HG03039 (cell line): ENCODE results near the gene POLR1C.
"Not testable (repeated sequence)": the region's sequence is repeated elsewhere in the genome, so short reads cannot be mapped to it uniquely, and the experiment has no call there.

Experiments used
- ATAC-seq: cut with Tn5 transposase; IDR thresholded peaks from one replicate; pipeline ENCODE4 v1.9.1; 2021; ENCODE audit warnings: mild to moderate bottlenecking, moderate library complexity; ENCODE audit not compliant: unreplicated experiment

POLR1C gene

GRCh38 chr6:43509142-43509983, 7.5 kb upstream of the POLR1C start:
- ATAC-seq = peak; percentile 11

GRCh38 chr6:43509984-43510826, 6.7 kb upstream of the POLR1C start, which contains the start of gene LRRC73:
TSS of gene LRRC73 (minus strand) at chr6:43510346. CDS start at chr6:43509785, 561 bp downstream.
- ATAC-seq = peak; percentile 42

GRCh38 chr6:43510827-43511163, 6.1 kb upstream of the POLR1C start:
- ATAC-seq = no peak

GRCh38 chr6:43511824-43512415, 5.0 kb upstream of the POLR1C start:
- no peak for ATAC-seq

DNA sequence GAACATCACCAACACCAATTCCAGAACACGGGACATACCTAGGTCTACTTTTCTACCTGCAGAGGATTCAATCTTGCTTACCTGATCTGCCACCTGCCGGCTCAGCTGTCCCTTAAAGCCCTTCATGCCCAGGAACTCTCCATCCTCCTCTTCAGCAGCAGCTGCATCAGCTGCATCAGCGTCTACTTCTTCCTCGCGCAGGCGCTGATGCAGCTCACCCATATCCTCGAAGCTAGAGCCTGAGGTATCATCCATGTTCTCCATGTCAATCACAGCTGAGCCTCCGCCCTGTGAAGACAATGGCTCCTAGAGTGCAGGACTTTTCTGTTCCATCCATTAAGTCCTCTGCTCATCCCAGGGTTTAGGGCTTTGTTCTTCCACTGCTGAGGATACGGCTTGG, 1.1 kb upstream of the POLR1C start:
- no peak for ATAC-seq

DNA sequence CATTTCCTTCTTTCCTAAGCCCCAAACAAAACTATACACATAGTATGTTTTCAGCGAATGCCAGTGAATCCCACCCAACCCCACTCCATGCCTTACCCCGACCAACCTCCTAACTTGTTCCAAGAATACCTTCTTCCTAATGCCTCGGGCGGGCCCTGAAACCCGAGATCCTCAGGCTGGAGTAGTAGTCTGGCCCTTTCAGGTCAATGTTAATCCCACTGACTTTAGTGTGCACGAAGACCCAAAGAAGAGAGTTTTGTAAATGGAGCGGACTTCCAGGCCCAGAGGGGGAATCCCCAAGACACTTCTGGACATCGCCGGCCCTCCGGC, 557 bp upstream of the POLR1C start:
- ATAC-seq = no peak

DNA sequence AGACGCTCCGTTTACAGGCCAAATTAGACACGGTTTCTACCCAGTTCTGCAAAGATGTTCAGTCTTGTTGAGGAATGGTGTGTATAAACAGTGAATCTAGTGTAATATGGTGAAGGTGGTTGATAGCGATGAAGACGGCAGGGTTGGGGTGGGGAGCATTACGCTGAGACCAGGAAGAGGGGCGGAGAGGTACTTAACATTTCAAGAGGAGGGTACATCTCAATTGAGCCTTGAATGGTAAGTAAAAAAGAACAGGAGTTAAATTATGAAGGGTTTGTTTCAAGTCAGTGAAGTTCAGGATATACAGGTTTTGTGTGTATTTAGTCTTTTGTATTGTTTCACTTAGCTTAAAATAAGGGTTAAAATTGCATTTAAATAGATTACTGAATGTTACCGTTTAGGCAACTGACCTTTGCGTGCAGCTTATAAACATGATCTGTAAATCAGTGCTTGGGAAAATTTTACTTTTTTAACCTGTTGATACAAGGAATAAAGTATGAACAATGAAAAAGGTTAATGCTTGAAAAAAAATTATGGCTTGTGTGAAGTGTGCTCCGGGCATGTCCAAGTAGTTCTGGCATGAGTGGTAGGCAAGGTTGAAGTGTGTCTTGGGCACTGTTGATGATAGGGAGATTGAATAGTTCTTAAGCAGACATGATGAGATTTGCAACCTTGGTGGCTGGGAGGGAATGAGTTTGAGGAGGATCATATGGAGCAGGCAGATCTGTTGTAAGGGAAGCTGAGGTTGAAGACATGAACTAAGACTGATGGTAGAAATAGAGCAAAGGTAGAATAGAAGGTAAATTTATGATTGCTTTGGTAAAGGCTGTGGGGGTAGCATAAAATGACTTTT, 842 bp downstream of the POLR1C start:
- no peak for ATAC-seq

GRCh38 chr6:43520097-43520496, 3.2 kb downstream of the POLR1C start:
- no peak for ATAC-seq

DNA sequence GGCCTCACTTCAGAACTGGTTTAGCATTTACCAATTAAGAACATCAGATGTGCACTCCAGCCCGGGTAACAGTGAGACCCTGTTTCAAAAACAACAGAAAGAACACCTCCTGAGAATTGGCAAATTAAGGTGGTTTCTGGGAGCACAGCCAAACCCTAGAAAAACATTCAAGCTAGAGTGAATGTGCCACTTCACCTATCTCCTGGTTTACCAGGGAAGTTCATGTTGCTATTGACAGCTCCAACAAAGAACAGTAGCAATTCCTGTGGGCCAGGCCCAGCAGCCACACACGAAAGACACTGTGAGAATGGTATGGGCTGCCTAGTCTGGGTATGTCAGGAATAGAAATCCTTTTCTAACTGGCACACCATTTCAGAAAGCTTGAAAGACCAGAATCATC, 4.9 kb downstream of the POLR1C start:
- no peak for ATAC-seq

DNA sequence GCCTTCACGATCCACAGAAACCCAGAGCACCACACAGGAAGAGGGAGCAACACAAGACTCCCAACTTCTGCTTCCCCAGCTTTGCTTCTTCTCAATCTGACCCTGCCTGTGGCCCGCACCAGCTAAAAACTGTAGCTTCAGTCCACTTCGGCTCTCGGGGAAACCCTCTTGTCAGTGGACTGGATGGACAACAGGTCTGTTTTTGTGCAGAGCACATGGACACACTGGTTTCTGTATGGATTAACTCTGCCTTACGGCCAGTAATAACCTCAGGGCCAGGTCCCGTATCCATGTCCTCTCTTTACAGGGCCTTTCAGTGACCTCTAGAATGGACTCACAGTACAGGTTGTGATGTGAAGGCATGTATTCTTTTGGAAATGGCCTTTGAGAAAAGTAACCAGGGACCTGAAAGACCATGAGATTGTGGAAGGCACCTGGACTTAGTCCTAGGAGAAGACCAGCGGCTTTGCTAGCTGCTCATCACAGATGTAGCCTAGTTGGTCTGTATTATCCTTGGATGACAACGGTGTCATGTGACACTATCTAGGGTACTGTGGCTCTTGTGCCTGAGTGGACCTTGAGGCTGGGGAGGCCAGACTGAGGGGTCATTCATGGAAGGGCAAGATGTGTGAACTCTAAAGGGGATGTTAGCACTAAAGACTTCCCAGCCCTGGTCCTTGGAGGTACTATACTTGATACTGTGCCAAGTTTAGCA, 5.8 kb downstream of the POLR1C start:
- ATAC-seq = no peak

DNA sequence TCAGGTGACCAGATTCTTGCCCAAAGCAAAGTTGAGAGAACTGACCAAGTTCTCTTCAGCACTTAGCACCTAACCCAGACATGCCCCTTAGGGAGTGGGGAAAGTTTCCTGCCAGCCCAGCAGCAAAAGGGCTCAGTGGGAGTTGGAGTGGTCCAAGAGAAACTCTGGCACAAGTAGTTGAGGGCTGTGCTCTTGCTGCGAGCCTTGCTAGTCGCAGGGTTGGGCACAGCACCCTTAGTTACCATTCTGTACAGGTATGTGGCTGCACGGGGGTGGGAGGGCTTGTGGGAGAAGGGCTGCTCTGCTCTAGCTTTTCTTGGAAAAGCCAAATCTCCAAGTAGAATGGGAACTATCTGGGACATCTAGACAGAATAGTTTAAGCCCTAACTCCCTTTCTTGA, 6.4 kb downstream of the POLR1C start:
- no peak for ATAC-seq

DNA sequence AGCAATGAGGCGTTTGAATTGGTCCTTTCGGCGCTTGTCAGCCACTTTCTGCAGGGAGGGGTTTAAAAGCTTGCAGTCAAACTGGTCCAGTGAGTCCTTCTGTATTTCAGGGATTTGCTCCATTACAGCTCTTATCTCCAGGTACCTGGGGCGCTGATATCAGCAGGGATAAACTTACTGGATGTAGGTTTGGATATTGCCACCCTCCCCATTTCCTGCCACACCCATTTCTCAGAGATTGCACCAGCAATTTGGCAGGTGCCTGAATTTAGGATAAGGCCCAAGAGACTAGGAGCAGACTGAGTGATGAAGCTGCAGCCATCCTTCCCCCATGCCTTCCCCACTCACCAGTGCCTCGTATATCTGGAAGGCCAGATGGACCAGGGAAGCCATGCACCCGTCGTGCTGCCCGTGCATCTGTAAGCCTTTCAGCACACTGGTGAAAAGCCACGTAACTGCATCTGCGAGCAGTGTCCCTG, 7.6 kb downstream of the POLR1C start:
- ATAC-seq = no peak

DNA sequence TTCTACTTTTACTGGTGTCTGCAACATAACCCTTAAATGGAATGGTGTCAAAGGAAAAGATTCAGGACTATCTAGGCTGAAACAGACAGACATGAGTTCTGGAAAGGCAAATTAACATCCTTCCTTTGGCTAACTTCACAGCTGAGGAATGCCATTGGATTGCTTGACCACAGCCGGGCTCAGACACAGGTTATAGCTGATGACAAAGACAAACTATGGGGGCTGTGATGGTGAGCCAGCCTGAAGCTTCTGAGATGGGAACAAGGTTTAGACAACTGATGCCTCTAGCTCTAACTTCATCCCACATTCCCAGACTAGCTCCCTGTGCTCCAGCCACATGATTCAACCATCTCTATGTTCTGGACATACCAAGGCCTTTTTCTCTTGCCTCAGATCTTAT, 15.3 kb downstream of the POLR1C start:
- no peak for ATAC-seq

DNA sequence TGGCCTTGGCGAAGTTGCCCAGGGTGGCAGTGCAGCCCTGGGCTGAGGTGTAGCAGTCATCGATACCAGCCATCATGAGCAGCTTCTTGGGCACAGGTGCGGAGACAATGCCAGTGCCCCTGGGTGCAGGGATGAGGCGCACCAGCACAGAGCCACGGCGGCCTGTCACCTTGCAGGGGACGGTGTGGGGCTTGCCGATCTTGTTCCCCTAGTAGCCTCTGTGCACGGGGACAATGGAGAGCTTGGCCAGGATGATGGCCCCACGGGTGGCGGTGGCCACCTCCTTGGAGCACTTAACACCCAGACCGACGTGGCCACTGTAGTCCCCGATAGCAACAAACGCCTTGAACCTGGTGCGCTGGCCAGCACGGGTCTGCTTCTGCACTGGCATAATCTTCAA, 22.1 kb downstream of the POLR1C start:
- ATAC-seq = not testable (repeated sequence)

- ATAC-seq = not testable (repeated sequence)
Observed at GRCh38 chr6:43539409-43539808, 22.5 kb downstream of the POLR1C start.

GRCh38 chr6:43540507-43540906, 23.6 kb downstream of the POLR1C start:
- no peak for ATAC-seq

DNA sequence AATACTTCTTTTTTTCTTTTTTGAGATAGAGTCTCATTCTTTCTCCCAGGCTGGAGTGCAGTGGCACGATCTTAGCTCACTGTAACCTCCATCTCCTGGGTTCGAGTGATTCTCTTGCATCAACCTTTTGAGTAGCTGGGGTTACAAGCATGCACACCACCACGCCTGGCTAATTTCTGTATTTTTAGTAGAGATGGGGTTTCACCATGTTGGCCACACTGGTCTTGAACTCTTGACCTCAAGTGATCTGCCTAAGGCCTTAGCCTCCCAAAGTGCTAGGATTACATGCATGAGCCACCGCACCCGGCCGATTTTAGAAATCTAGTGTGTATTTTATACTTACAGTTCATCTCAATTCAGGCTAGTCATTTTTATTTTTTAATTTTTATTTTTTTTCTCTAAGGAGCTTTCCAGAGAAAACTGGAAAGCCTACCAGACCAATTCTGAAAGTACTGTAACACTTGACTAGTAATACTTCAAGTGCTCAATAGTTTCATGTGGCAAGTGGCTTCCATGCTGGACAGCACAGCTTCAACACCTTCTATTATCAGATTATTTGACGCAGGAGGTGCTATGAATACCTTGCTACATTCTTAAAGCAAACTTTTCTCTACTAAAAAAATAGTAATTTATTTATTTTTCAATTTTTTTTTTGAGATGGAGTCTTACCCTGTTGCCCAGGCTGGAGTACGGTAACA, 25.0 kb downstream of the POLR1C start:
- ATAC-seq = no peak

DNA sequence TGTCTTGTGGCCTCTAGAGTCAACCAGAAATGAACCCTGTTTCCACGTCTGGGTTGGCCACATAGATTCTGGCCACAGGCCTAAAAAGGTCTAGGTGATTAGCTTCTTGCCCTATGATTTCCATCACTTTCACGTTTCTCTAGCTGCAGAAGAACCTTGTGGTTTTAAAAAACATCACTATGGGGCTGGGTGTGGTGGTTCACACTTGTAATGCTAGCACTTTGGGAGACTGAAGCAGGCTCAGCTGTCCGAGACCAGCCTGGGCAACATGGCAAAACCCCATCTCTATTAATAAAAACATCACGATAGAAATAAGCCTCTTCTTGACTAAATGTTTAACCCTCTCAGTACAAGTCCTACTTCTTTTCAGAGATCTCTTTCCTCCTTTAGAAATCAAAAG, 27.6 kb downstream of the POLR1C start:
- ATAC-seq = no peak

DNA sequence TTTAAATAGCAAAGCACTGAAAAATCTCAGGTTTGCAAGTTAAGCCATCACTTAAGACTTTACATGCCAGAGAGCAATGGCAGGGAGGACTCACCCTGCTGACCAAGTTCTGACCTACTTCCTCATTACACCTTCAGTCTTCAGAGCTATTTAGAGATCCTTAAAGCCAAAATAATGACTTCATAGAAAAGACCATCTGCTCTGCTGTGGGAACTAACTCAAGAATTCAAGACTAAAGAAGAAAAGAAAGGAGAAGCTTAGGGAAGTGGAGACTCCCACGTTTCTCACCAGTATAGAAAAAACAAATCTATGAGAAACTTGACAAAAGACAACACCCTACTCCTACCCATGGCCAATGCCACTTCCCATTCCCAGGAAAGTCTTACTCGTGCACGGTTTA, 30.3 kb downstream of the POLR1C start:
- ATAC-seq = no peak

DNA sequence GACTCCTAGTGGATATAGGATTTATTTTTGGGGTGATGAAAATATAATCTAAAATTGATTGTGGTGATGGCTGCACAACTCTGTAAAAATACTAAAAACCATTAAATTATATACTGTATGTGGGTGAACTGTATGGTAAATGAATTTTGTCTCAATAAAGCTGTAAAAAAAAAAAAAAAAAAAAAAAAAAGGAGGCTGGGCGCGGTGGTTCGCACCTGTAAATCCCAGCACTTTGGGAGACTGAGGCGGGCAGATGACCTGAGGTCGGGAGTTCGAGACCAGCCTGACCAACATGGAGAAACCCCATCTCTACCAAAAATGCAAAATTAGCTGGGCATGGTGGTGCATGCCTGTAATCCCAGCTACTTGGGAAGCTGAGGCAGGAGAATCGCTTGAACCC, 40.7 kb downstream of the POLR1C start:
- not testable (repeated sequence) for ATAC-seq
